ENCODE measurements around the gene MDM1.

Gene MDM1

DNA sequence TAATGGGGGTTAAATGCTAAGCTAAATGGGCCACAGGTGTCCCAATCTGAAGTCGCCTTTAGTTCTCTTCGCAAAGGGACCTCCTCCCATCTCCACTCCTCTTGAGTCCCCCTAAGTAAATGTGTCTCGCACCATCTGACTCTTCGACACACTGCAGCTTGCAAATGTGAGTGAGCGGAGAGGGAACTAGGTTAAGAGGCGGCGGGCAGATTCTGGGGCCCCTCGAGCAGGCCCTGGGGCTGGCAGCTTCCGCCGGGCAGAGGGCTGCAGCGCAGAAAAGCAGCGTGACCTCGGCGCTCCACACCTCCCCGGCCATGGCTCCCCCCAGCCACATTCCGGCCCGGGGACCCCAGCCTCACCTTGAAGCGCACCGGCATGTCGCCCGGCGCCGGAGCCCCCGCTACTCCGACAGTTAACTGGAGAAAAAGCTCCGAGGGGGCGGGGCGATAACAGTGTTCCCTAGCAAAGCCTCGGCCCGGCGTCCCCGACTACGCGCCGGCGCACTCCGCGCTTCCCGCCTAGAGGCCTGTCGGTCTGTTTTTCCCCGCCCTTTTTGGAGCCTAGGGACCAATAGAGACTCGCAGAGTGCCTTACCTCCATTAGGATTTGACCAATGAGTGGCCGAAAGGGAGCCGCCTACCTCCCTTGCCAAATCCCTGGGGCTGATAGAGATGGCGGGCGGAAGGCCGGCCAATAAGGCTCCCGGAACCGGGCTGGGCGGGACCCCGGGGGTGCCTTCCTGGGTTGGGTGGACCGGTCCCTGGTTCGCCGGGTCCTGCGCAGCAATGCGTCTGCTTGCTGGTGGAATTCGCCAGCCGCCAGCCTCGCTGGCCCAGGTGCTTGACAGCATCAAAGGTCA is at the start of gene MDM1:
Gene MDM1, minus strand, starts transcription at position 494 of the 859 bp plus-strand sequence. Its CDS starts 117 bp downstream, at position 377.
- DNase-seq (ENCODE audit: low read depth, low spot score): peak; percentile 95

DNA sequence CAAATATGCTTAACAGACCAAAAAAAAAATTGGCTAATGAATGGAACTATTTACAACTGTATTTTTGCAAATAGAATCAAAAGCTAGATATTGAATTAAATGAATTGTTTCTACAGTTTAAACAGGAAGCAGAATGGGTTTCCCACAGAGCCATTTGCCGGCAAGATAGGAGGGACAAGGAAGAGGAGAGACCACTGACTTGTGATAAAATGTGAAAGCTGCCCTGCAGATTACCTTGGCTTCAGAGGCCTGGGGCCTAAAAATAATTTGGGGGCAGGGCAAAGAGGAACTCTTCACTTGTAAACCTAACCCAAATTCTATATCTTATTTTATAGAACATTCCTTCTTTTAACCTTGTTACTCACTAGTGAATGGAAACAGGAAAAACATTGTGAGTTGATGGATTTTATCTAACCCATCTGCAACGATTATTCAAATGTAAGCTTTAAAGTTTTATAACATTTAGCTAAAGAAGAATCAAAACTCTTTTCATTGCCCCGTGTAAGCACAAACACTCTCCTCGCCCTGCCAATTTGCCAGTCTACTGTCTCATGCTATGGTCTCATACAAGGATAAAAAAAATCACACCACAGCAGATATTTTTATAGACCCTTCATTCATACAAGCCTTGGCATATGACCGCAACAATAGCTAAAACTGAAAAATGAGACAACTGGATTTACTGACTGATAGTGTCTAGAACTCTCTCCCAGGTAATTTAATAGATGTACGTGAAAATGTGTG is 49.5 kb upstream of the MDM1 start:
- no peak for DNase-seq (ENCODE audit: low read depth, low spot score)

- no peak for DNase-seq (ENCODE audit: low read depth, low spot score)
Measured at GRCh38 chr12:68378872-68379606, 46.9 kb upstream of the MDM1 start.

GRCh38 chr12:68377881-68378280 is 45.7 kb upstream of the MDM1 start:
- DNase-seq (ENCODE audit: low read depth, low spot score): no peak

DNA sequence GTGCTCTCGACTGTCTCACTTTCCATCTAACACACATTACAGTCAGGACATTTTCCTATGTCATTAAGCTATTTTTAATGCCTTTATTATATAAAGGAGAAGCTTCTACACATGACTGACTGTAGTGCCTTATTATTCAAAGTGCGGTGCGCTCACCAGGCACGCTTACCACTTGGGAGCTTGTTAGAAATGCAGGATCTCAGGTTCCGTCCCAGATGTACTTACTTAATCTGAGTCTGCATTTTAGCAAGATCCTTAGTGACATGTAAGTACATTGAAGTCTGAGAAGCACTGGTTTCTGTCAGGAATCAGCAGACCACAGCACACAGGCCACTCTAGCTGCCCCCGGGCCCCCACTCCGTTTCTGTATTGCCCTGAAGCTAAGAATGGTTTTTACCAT is 44.7 kb upstream of the MDM1 start:
- DNase-seq (ENCODE audit: low read depth, low spot score): no peak

- DNase-seq (ENCODE audit: low read depth, low spot score): no peak
Measured at GRCh38 chr12:68375756-68376695, 43.9 kb upstream of the MDM1 start.

DNA sequence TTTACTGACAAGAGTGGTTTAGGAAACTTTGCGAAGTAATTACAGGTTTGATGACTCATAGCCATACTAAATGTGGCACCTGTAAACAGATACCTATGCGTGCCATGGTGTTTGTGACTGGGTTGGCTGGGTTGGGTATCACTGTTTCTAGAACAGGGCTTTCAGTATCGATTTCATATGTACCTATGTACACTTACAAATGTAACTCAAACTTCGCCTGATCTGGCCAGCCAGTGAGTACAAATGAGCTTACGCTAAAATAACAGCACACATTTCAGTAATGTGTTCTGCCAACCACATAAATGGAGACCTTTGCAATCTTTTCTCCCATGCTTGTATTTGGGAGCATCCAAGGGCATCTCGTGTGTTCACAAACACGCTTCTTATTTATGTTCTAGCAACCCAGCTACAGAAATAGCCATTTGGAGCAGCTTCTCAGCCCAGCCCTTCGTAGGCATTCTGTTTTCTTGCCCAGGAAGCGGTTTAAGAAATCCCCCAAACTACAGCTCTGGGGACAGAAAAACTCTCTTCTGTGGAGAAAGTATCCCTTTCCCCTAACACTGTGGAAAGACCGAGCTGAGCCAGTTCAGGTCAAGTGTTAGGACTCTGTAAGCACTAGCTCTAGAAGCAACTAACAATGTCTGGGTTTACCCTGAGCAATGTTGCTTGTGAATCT is 42.3 kb upstream of the MDM1 start:
- DNase-seq (ENCODE audit: low read depth, low spot score): no peak

- DNase-seq (ENCODE audit: low read depth, low spot score): no peak
Measured at GRCh38 chr12:68370667-68371066, 38.5 kb upstream of the MDM1 start.

GRCh38 chr12:68370006-68370590 is 37.9 kb upstream of the MDM1 start:
- DNase-seq (ENCODE audit: low read depth, low spot score): no peak

- no peak for DNase-seq (ENCODE audit: low read depth, low spot score)
Measured at GRCh38 chr12:68368327-68368726, 36.2 kb upstream of the MDM1 start.

GRCh38 chr12:68367903-68368302 is 35.7 kb upstream of the MDM1 start:
- no peak for DNase-seq (ENCODE audit: low read depth, low spot score)

- DNase-seq (ENCODE audit: low read depth, low spot score): no peak
Measured at GRCh38 chr12:68367116-68367515, 35.0 kb upstream of the MDM1 start.

GRCh38 chr12:68364893-68365725 is 32.9 kb upstream of the MDM1 start:
- peak; percentile 76 for DNase-seq (ENCODE audit: low read depth, low spot score)

DNA sequence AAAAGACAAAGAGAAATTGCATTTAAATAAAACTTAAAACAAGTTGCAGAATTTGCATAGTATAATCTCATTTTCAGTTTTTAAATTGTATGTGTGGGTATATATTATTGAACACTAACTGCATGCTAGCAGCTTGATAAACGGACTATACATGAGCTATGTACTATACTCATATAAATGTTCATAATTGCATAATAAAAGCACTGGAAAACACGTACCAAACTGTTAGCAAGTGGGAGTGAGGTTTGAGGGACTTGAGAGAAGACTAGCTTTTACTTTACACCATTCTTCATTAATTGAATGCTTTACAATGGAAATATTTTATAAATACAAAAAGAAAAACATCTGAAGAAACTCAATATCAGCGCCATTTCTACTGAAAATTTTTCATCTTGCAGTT is 32.2 kb upstream of the MDM1 start:
- DNase-seq (ENCODE audit: low read depth, low spot score): no peak

- DNase-seq (ENCODE audit: low read depth, low spot score): no peak
Measured at GRCh38 chr12:68361953-68362352, 29.8 kb upstream of the MDM1 start.

- no peak for DNase-seq (ENCODE audit: low read depth, low spot score)
Measured at GRCh38 chr12:68359674-68360073, 27.5 kb upstream of the MDM1 start.

DNA sequence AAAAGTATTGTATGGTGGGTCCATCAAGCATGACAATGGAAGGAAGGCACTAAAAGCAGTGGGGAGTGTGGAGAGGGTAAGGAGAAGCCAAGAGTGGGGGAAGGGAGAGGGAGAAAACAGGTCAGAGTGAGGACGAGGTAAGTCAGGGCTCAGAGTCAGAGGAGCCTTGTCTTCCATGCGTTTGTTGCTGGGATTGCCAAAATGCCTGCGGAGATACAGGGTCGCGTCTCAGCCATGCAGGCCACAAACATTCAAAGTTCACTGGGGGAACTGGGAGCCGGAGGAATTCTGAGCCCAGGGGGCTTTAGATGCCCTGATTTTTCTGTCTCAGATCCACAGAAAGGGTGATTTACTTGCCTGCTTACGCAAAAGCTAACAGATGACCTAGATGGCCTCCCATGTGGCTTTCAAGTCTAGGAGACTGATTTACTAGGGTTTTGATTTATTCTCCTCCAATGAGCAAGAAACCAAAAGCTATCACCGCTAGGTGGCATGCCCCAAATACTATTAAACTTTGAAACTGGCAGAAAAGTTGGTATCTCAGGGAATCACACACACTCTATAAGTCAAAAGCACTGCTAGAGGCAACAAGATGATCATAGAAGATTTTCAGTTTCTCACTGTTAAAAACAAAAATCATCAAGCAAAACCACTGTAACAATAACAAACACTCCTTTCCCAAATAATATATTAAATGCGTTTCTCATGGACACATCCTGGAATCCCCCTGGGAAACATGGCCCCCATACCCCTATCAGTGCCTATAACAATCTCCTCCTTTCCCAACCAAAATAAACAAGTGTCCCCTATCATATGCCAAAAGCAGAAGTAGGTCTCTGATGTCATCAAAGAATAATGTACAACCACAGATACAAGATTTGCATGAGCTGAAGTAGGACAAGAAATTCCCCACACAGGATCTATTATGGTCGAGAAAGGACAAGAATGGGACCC is 26.6 kb upstream of the MDM1 start:
- no peak for DNase-seq (ENCODE audit: low read depth, low spot score)

DNA sequence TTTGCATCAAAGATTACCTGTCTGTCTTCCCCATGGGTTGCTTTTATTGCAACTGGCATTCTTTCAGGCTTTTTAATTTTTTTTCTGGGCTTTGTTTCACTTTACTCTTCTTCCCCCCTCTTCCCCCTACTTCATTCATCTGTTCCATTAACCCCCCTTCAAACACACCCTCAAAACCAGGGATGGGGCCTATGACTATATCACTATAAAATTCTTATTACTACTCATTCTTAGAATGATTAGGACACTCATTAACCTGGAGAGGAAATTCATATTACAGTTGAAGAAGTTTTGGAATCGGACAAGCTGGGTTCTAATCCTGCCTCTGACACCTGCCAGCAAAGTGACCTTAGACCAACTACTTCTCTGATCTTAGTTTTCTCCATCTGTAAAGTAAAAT is 24.8 kb upstream of the MDM1 start:
- DNase-seq (ENCODE audit: low read depth, low spot score): no peak
